Fibroblast of gingiva (primary cell): ENCODE data around the gene KDM4F.

Source experiments
- DNase-seq: peaks from one replicate; pipeline ENCODE4 v3.0.0-alpha.2; 2011; ENCODE audit warnings: low read depth

KDM4F gene

GRCh38 chr11:95091663-95092180 is 42.5 kb downstream of the KDM4F start:
- no peak for DNase-seq

DNA sequence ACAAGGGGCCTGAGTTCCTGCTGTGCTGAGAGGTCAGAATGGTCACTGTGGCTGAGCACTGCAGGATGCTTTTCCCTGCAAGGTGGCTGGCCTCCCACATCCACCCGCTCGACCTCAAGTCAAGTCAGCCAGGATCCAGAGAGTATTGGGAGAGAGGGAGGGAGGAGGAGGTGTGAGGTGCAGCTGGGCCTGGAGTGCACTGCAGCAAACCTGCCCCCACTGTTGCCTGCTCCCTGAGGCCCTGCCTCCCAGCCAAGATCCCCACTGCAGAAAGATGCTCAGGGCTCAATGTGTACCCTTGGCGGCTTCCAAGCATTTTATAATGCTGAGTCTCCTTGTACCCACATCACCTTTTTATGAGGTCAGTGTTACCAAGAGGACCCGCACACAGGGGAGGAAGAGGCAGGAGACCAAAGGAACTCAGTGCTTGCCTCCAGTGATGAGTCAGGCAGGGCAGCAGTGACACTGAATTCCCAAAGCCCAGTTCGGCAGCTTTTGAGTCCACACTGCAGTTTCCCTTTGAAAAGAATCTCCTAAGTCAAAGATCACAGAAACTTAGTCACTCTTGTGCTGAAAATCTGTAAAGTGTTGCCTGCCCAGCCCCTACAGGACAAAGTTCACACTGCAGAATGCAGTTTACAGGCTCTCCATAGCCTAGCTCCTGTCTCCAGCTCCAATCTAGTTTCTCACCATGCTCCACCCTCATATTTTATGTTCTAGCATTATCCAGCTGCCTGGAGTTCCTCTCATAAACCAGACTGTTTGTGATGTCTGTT is 43.5 kb downstream of the KDM4F start:
- DNase-seq = peak; percentile 57

- no peak for DNase-seq
These were observed 44.3 kb downstream of the KDM4F start for GRCh38 chr11:95093548-95093947.

DNA sequence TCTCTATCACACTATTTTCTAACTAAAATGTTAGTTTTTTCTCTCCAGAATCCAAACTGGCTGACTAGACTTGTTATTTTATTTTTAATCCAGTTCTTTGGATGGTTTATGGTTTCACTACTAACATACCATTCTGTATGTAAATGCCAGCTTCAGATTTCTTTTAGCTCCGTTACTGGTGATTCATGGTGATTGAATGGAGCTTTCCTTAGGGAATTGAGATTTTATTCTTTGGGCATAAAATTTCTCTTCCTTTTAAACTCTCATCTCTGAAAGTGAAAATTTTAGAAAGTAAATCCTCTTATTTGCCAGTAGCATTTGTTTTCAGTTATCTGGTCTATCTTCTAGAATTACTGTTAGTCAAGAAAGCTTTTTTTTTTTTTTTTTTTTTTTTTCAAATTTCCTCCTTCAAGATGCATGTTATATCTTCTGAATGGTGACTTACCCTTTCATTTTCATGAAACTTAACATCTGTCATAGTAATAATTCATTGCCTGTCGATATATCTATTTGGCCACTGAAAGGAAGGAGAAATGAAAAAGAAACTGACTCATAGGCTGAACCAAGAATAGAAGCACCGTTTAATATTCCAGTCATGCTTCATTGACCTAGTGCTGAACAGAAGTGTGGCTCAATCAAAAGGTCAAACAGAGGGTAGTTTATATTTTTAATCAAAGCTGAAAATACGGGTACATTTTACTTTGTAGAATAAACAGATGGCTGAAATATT is 46.8 kb downstream of the KDM4F start:
- DNase-seq = peak; percentile 66

- DNase-seq = no peak
These were observed 48.0 kb downstream of the KDM4F start for GRCh38 chr11:95097209-95097608.

DNA sequence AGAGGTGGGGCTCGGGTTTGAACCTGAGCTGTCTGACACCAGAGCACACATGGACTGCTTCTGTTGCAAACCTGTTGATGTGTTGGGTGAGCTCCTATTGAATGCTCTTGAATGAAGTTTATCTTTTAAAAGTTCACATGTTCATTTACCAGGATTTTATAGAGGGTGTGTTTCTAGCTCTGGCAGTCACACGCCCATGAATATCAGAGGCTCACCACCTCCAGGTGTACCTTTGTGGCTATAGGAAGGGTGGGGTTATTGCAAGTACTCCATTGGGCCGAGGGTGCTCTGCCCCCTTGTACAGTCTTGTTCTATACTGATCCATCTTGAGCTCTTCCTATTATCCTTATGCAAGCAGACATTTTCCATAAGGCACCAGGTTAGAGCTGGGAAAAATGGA is 49.6 kb downstream of the KDM4F start:
- DNase-seq = no peak

GRCh38 chr11:95100191-95100648 is 51.0 kb downstream of the KDM4F start:
- DNase-seq = no peak
